ENCODE measurements around the gene LAMTOR4.
A peak's percentile ranks its signal among the peaks of the same experiment; 100 is the strongest.

The LAMTOR4 gene

GRCh38 chr7:100169147-100169850 lies 20.6 kb downstream of the LAMTOR4 start:
- no peak overlapping the region for H3K4me3 ChIP-seq (ENCODE audit: low read length)
- no peak for TF ChIP-seq CTCF (IDR thresholded peaks at IDR 0.05; ENCODE audit: insufficient read depth, low read depth, low read length, missing control alignments)
- DNase-seq (ENCODE audit: low read depth), result no peak

GRCh38 chr7:100170101-100170897 lies 21.6 kb downstream of the LAMTOR4 start:
- no peak overlapping the region for H3K4me3 ChIP-seq (ENCODE audit: low read length)
- no peak for TF ChIP-seq CTCF (IDR thresholded peaks at IDR 0.05; ENCODE audit: insufficient read depth, low read depth, low read length, missing control alignments)
- no peak for DNase-seq (ENCODE audit: low read depth)

- DNase-seq (ENCODE audit: low read depth), result no peak
- H3K4me3 ChIP-seq (ENCODE audit: low read length), result peak overlapping the region; percentile 23
- no peak for TF ChIP-seq CTCF (IDR thresholded peaks at IDR 0.05; ENCODE audit: insufficient read depth, low read depth, low read length, missing control alignments)
Measured at GRCh38 chr7:100171087-100171681, 22.5 kb downstream of the LAMTOR4 start.

- no peak for DNase-seq (ENCODE audit: low read depth)
- H3K4me3 ChIP-seq (ENCODE audit: low read length), result no peak overlapping the region
Measured at GRCh38 chr7:100171840-100172239, 23.1 kb downstream of the LAMTOR4 start.

GRCh38 chr7:100173806-100174495 lies 25.2 kb downstream of the LAMTOR4 start:
- no peak for TF ChIP-seq CTCF (IDR thresholded peaks at IDR 0.05; ENCODE audit: insufficient read depth, low read depth, low read length, missing control alignments)
- H3K4me3 ChIP-seq (ENCODE audit: low read length), result no peak overlapping the region
- no peak for DNase-seq (ENCODE audit: low read depth)

More at GRCh38 chr7:100171840-100172239, 23.1 kb downstream of the LAMTOR4 start:
- TF ChIP-seq CTCF (IDR thresholded peaks at IDR 0.05; ENCODE audit: insufficient read depth, low read depth, low read length, missing control alignments), result no peak

- no peak overlapping the region for H3K4me3 ChIP-seq (ENCODE audit: low read length)
- TF ChIP-seq CTCF (IDR thresholded peaks at IDR 0.05; ENCODE audit: insufficient read depth, low read depth, low read length, missing control alignments), result no peak
- DNase-seq (ENCODE audit: low read depth), result no peak
Measured at GRCh38 chr7:100174582-100174981, 25.9 kb downstream of the LAMTOR4 start.

All from epithelial cell of esophagus (primary cell).